GM18873 (cell line): ENCODE data around the gene RHEBL1.
A peak's percentile ranks its signal among the peaks of the same experiment; 100 is the strongest.
"Not testable (repeated sequence)": the region's sequence is repeated elsewhere in the genome, so short reads cannot be mapped to it uniquely, and the experiment has no call there.

ENCODE experiments used
- ATAC-seq: cut with Tn5 transposase; IDR thresholded peaks from one replicate; pipeline ENCODE4 v1.9.1; 2021; ENCODE audit warnings: mild to moderate bottlenecking, moderate library complexity, moderate number of reproducible peaks; ENCODE audit not compliant: unreplicated experiment, low FRiP score

Gene RHEBL1

DNA sequence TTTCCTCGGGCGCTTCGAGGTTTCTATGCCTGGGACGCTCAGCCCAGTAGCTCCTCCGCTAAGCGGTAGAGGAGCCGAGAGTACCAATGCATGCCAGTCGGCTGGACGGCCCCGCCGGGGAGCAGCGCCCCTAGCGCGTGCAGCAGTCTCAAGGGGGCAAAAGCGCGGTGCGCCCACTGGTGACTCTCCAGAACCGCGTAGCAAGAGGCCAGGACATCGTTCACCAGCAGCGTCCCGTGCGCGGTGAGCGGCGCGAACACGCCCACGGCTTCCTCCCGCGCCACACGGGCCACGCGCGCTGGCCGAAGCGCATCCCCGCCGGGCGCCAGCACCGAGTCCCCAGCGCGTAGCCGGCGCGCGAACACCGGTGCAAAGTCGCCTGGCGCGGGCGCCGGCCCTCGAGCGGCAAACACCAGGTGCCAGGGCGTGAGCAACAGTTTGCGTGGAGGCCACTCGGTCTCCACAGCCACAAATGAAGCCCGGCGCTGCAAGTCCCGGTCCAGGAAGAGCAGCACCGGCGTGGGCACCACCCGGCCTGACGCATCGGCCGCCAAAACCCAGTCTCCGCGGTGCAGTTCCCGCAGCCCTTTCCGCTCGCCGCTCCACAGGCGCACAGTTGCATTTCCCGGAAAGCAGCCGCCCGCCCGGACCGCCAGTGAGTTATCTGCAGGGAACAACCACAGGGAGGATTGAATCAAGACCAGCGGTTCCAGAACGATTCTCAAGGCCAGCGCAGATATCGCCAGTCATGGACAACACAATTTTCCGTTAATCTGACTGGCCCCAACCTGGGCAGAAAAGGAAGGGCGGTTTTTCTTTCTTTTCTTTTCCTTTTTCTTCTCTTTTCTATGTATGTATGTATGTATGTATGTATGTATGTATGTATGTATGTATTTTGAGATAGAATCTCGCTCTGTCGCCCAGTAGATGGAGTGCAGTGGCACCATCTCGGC lies 20.3 kb upstream of the RHEBL1 start:
- no peak for ATAC-seq

GRCh38 chr12:49088932-49089330 lies 19.2 kb upstream of the RHEBL1 start:
- ATAC-seq, result no peak

GRCh38 chr12:49088150-49088931 lies 18.6 kb upstream of the RHEBL1 start:
- no peak for ATAC-seq

DNA sequence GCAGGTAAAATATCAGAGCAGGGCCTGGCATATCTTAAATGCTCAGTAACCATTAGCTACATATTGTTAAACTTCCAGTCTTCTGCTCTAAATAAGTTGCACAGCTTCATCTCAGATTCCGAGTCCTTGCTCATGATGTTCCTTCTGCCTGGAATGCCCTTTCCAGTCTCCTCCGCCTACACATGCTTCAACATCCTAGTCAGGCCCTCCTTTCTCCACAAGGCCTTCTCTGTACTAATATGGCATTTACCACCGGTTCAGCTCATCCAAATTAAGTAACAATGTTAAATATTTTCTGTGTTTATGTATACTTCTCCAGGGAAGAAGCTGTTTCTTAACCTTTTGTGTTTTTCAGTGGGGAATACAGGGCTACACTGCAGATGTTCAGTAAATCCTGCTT lies 16.3 kb upstream of the RHEBL1 start:
- no peak for ATAC-seq

DNA sequence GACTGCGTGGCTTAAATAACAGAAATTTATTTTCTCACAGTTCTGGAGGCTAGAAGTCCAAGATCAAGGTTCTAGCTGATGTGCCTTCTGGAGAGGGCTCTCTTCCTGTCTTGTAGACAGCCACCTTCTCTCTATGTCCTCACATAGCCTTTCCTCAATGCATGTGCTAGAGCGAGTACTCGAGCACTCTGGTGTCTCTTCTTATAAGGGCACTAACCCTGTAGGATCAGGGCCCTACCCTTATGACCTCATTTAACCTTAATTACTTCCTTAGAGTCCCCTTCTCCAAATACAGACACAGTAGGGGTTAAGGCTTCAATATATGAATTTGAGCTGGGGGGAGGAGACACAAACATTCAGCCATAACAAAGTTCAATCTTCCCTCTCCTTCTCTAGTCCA lies 14.7 kb upstream of the RHEBL1 start:
- ATAC-seq, result no peak

GRCh38 chr12:49079793-49080192 lies 10.0 kb upstream of the RHEBL1 start:
- ATAC-seq, result no peak

GRCh38 chr12:49070971-49071370 lies 1.2 kb upstream of the RHEBL1 start:
- ATAC-seq, result no peak

GRCh38 chr12:49068879-49069506 lies 786 bp downstream of the RHEBL1 start:
- no peak for ATAC-seq

- no peak for ATAC-seq
These were observed 3.7 kb downstream of the RHEBL1 start for GRCh38 chr12:49066120-49066519.

- no peak for ATAC-seq
These were observed 5.0 kb downstream of the RHEBL1 start for GRCh38 chr12:49064767-49065152.

DNA sequence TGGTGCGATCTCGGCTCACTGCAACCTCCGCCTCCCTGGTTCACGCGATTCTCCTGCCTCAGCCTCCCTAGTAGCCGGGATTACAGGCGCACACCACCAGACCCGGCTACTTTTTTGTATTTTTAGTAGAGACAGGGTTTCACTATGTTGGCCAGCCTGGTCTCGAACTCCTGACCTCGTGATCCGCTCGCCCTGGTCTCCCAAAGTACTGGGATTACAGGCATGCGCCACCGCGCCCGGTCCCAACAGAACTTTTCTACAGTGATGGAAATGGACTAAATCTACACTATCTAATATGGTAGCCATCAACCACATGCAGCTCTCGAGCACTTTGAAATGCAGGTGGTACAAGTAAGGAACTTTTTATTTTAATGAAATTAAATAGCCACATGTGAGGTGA lies 7.9 kb downstream of the RHEBL1 start:
- ATAC-seq, result not testable (repeated sequence)

GRCh38 chr12:49061157-49061650 lies 8.6 kb downstream of the RHEBL1 start:
- ATAC-seq, result no peak

DNA sequence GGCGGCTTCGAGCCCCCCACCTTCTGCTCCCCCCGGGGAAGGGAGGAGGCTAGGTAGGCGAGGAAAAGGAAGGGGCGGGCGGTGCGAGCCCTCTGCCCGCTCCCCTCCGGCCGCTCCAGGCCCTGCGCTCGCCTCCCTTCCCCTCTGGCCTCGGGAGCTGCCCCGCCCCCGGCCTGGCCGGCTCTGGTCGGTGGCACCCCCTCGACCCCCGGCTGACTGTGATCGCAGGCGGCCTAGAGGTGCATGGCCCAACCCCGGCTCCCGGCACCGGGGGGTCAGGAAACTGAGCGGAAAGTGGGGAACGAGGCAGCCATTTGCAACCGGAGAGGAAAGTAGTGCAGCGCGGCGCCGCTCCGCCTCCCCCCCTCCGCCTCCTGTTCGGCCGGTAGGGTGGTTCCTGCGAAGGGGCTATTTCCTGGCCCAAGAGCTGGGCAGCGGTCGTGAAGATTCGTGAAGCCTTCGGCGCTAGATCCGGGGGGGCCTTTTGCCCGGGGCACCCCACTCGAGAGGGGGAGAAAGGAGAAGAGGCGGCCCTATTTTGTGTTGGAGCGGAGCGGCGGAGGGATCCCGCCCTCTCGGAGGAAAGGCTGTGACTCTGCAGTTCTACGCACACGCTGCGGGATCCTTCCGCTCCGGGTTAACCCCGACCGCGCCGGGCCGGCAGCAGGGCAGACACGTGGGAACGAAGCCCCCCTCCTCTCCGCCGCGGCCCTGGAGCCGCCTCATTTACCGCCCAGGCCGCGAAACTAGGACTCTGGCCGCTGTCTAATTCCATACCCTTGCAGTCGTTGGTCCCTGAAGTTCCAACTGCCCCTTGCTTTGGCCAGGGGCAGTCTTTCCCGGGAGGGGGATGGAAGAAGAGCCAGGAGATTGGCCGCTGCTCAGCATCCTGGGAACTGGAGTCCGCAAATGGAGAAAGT lies 9.3 kb downstream of the RHEBL1 start, which contains the start of gene KMT2D:
Gene KMT2D (minus strand): TSS at position 558 of the 920 bp plus-strand sequence. CDS start 5,470 bp downstream, outside the sequence.
- no peak for ATAC-seq

DNA sequence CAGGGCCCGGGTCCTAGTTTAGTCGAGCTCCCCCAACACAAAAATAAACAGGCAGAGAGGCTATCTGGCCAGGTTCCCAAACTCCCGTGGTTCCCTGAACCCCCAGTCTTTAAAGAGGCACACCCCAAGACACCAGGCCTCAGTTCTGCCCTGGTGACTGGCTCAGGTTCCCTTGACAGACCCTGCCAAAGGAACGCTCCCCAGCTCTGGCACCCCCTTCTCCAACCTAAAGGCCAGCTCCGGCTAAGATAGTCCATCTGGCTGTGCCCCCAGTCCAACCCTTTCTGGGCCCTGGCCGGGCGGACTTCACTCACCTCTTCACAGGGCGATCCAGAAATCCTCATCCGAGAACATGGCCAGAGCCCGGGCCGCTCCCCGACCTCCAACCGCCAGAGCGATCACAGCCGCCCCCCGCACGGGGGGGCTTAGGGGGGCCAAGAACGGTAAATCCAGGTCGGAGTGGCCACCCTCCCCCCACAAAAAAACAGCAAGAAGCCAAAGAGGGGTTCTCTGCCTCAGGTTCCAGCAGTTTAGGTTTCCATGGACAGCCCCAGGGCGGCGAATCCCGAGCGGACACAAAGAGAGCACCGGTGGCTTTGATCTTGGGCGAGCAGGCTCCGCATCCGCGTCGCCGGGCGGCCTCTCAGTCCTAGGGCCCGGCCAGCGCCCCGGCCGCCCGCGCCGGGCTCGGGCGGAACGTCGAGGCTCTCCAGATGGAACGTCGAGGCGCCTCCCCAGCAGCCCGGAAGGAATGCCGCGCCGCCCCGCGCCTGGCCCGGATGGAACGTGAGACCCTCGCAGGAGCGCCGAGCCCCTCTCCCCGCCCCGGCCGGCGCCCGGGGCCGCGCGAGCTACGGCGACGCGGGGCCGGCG lies 10.2 kb downstream of the RHEBL1 start:
- ATAC-seq, result no peak

- no peak for ATAC-seq
These were observed 10.8 kb downstream of the RHEBL1 start for GRCh38 chr12:49059045-49059298.

DNA sequence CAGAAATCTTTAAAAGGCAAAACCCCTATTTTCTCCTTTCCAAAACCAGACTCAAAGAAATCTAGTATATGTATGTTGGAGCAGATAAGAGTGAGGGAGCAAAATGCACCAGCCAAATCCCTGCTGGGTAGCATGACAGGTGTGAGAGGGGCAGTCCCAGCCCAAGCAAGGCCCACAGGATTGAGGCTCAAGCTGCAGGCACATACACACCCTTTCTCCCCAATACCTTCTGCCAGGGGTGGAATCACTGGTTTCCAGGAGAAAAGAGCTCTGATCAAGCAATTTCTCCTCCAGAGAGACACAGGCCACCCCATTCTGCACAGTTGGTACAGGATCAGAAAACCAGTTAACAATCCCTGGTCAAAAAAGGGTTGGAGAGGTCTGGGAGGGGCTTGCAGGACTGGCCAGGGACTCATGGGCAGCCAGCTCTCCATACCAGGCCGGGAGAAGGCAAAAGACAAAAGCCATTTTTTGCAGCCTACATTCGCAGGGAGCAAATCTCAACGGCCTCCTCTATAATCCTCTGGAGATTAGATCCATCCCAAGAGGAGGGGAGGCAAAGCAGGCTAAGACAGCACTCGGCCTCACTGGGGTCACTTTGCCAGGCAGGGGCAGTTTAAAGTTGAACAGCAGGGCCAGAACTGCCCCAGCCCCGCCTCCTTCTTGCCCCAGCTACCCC lies 11.3 kb downstream of the RHEBL1 start:
- no peak for ATAC-seq

GRCh38 chr12:49057888-49058287 lies 11.9 kb downstream of the RHEBL1 start:
- ATAC-seq, result no peak

- peak; percentile 69 for ATAC-seq
These were observed 13.6 kb downstream of the RHEBL1 start for GRCh38 chr12:49055978-49056754.
